GM18870 (cell line): Measurements from ENCODE around the gene OR6S1.
"Not testable (repeated sequence)": the region's sequence is repeated elsewhere in the genome, so short reads cannot be mapped to it uniquely, and the experiment has no call there.

Source experiments
- ATAC-seq: cut with Tn5 transposase; IDR thresholded peaks from one replicate; pipeline ENCODE4 v1.9.1; 2021; ENCODE audit warnings: moderate library complexity; ENCODE audit not compliant: unreplicated experiment

Gene OR6S1

GRCh38 chr14:20612403-20612802, 29.1 kb downstream of the OR6S1 start:
- ATAC-seq: no peak

GRCh38 chr14:20611277-20611676, 30.2 kb downstream of the OR6S1 start:
- ATAC-seq: no peak

- no peak for ATAC-seq
Measured at GRCh38 chr14:20610002-20610765, 31.3 kb downstream of the OR6S1 start.

DNA sequence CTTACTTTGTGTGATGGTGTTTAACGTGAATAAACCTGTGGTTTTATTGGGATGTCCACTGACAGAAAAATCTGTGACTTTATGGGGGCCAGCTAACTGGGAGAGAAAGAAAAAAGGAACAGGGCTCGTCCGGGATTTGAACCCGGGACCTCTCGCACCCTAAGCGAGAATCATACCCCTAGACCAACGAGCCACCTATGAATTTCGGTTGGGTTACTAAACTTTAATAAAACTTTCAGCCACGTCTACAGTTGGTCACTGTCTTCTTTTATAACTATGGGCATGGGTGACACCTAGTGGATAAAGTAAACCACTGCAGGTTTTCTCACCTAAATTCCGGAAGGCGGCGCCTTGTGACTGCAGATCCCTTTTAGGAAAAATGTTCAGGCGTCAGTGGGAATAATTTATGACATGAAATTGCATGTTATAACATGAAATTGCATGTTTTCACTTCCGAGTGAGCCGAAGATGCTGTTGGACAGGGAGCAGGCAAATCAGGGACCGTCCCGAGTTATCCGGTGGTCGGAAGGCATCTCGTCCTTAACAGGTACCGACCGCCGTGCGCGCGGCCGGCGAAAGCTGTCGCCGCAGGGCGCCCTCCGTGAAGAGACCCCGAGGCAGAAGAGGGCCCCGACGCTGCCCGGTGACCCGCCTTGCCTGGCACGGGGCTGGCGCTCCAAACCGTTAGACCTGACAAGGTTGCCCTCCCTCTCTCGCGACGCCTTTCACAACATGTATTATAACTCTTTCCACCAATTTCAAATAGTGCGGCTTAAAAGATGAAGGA, 32.1 kb downstream of the OR6S1 start:
- ATAC-seq: peak; percentile 20

- ATAC-seq: no peak
Measured at GRCh38 chr14:20608383-20609110, 32.9 kb downstream of the OR6S1 start.

DNA sequence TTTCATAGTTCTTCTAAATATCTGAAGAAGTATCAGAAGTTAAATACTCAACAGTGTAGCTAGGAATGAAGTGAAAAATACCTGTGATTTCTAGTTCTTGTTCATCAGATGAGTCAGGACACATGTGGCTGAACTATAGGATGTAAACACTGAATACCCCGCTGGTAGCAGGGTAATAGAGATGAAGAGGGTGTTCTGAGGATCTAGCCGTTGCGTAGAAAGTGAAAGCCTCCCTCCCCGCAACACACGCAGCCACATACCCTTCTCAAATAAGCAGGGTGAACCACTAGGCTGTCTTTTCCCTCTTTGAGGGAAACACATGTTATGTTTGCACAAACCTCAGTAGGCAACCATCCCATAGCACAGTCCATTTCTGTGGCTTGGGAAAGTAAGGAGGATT, 33.9 kb downstream of the OR6S1 start:
- no peak for ATAC-seq

DNA sequence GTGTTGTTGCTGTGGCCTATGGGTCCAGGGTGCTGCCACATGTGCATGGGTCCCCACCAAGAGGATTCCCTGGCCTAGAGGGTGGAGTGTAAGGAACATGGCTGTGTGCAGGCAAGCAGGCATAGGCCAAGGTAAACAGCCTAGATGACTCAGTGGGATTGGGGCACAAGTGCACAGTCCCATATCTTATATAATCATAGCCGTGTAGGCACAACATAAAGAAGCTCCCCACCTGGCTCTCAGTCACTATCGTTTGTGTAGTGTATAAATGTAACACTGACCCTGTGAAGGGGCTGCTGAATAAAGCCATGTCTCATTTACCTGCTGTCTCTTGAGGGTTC, 34.6 kb downstream of the OR6S1 start:
- ATAC-seq: no peak

- no peak for ATAC-seq
Measured at GRCh38 chr14:20606190-20606901, 35.1 kb downstream of the OR6S1 start.

DNA sequence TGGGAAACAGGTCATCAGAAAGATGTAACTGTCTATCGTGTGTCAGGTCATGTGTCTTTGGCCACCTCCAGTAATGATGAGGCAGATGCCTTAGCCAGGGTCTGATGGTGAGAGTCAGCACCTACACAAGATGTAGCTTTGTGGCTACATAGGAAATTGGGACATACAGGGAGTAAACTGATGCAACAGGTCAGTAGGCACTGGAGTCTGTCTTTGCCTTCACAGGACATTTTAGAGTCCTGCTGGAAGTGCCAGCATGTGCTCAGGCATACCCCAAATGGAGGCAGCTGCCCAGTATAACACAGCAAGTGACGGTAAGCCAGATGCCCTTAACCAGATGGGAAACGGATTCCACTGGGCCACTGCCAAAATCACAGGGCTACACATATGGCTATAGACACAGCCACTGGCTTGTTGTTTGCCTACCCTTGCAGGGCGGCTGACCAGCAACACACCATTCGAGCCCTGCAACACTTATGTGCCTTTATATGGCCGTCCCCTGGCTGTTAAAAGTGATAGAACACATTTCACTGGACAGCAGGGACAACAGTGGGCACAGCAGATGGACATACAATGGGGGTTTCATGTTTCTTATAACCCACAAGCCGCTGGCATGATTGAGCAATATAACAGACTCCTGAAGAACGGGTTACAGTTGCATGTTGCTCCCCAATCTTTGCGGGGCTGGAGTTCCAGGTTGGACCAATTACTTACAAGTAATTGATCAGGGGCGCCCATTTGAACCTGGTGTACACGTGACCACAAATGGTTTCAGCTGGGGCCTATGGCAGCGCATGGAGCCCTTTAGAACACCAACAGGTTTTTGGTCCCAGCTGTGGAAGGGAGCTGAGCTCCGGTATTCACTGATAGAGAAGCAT, 37.4 kb downstream of the OR6S1 start:
- no peak for ATAC-seq

GRCh38 chr14:20602583-20602982, 38.9 kb downstream of the OR6S1 start:
- ATAC-seq: no peak

DNA sequence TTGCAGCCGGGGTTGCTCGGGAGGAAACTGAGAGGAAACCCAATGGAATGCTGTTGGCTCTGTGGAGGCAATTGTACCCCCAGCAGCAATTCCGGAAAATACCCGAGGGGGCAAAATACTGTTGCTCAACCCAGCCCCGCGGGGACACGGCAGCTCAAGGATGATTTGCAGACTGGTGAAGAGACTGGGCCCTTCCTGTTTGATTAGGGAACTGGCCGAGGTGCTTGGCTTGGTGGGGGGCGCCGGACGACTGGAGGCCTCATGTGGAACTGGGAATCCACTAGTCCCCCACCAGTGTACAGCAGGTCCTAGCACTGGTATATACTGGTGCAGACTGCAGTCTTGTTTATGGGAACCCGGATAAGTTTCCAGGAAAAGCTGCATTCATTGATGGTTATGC, 40.0 kb downstream of the OR6S1 start:
- ATAC-seq: no peak

DNA sequence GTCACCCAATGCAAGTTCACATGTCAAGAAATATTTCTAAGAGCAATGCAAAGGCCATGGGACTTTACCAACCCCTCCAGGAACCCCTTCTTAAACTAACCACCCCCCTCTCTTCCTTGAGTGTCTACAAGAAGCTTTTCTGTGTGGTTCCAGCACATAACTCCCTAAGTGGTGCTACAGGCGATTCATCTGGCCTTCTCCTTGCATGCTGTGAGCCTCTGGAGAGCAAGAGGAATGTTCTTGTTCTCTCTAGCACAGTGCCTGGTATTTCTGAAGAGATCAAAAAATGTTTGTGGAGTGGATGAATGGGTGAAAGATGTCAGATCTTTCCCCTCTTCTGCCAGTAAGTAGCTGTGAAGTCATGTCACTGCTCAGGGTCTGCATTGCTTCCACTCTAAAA, 44.4 kb downstream of the OR6S1 start:
- ATAC-seq: no peak

- ATAC-seq: not testable (repeated sequence)
Measured at GRCh38 chr14:20595726-20596125, 45.8 kb downstream of the OR6S1 start.

GRCh38 chr14:20592574-20592973, 48.9 kb downstream of the OR6S1 start:
- no peak for ATAC-seq

- no peak for ATAC-seq
Measured at GRCh38 chr14:20591235-20591634, 50.3 kb downstream of the OR6S1 start, which contains the start of gene RNASE12. Gene RNASE12, minus strand, starts transcription at chr14:20591376. Its CDS starts 653 bp downstream, at chr14:20590723.
